ENCODE measurements around the gene ANKH. TPM values are rescaled to one million over a fixed set of nuclear protein-coding genes. Genes with fewer than 3 reads are reported as not detected.
"Not testable (repeated sequence)": the region's sequence is repeated elsewhere in the genome, so short reads cannot be mapped to it uniquely, and the experiment has no call there.

ANKH gene
- total RNA-seq, 8 experiments from 2014 or later: 4.6 to 57.0 (median 13.0) TPM

DNA sequence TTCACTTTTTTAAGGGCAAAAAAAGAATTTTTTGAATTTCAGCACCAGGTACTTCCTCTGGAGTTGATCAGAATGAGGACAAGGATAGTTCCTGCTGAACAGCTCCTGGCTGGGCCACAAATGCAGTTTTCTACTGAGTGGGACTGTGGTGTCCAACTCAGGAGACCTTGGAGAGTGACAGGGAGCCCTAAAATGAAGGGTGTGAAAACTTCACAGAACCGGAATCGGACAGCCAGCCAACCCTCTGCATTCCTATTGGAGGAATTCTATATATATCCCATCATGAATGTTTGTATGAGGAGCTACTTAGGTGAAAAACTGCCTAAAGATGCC is 40.6 kb downstream of the ANKH start:
- no peak for ATAC-seq (replicated peaks in 6 of 8)
- 80 to 100% (median 100%) methylated on average over 1 to 2 of the region's 2 CpGs; no CpG with 5 or more reads in 2 of the 10 experiments for WGBS, 10 experiments

DNA sequence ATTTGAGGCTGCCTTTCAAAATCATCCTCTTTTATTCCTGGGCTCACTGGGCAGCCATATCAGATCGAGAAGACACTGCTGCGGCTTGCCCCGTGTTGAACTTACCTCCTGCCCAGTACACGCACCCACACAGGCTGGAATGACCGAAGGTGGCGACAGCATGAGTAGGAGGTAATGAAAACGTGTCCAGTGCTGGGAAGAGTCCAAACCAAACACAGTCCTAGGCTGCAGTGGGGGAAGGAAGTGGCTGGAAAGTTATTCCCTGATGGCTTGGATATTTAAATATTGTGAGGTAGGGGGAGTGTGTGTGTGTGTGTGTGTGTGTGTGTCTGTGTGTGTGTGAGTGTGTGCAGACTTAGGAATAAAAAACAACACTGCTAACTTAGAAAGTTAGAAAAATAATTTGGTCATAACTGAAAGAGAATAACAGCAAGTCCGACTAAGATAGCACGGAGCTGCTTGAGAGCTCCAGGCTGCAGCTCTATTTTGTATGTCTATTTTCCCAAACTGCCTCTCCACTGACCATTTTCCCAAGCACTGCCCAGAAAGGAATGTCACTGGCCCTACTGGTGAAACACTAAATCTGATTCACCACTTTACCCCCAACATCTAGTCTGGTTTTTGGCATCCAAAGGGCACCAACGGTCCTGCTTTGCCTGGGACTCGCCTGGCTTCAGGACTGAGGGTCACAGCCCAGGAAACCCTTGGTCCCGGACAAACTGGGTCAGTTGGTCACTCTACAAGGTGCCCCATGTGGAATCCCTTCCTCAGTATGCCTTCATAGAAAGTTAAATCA is 41.2 kb downstream of the ANKH start:
- WGBS, 10 experiments: 30 to 100% (median 85%) methylated on average over 1 to 8 of the region's 12 CpGs
- in situ Hi-C loops (cut with MboI; ENCODE audit: low pct_unique_long_range_greater_than_20kb in 2 of 9, low sequenced_read_pairs in 9 of 9, unreplicated experiment in 9 of 9): no loop called here
- no peak for ATAC-seq (replicated peaks in 6 of 8)

More for the DNA sequence above, 40.6 kb downstream of the ANKH start:
- Histone ChIP-seq H3K4me1 (replicated peaks in 1 of 2) (no peaks in the 10 kb centered on the region), H3K27ac (no peak overlapping the region), H3K4me3 (no peak overlapping the region)
- in situ Hi-C loops (cut with MboI; ENCODE audit: low pct_unique_long_range_greater_than_20kb in 2 of 9, low sequenced_read_pairs in 9 of 9, unreplicated experiment in 9 of 9): no loop called here

DNA sequence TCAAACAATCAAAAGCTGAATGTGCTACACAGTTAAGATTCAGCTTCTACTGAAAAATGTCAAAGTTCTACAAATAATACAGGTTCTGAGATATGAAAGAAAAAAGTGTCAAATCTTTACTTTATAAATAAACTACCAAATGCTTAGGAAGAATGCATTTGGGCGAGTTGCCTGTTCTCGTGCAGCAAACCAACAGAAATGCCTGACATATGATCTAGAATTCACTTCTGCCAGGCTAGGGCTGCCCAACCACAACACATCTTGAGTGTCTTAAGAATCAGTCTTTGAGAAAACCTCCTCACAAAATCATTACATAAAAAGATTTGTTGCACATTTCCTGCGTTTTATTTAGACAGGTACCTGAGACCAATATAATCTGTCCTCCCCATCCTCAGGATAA is 42.2 kb downstream of the ANKH start:
- Histone ChIP-seq H3K4me3 (no peak overlapping the region), H3K27ac (no peak overlapping the region), H3K4me1 (replicated peaks in 1 of 2) (no peaks in the 10 kb centered on the region)
- in situ Hi-C loops (cut with MboI; ENCODE audit: low pct_unique_long_range_greater_than_20kb in 2 of 9, low sequenced_read_pairs in 9 of 9, unreplicated experiment in 9 of 9): no loop called here
- no peak for ATAC-seq (replicated peaks in 6 of 8)
- WGBS, 10 experiments: 89 to 100% (median 91%) methylated on average over 3 of the region's 3 CpGs; no CpG with 5 or more reads in 4 of the 10 experiments

More for the DNA sequence above, 41.2 kb downstream of the ANKH start:
- H3K4me3 ChIP-seq: no peak overlapping the region
- H3K27ac ChIP-seq: no peak overlapping the region
- H3K4me1 ChIP-seq (replicated peaks in 1 of 2): no peaks in the 10 kb centered on the region

DNA sequence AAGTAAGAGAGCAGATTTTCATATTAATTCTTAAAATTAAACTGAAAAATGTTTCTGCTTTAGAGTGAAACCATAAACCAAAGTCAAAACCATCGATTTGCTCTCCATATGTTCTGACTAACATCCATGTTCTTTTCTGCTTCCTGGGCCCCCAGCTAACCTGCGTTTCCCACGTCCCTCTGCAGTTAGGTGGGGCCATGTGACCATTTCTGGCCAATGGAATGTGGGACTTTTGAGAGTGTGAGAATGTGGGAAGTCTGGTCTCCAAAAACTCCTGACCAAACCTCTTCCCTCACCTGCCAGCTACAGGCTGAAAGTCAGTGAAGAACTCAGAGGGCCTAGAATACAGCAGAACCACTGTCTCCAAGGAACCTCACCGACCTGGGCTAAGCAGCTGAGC is 44.9 kb downstream of the ANKH start:
- no peak overlapping the region for H3K4me3 ChIP-seq

DNA sequence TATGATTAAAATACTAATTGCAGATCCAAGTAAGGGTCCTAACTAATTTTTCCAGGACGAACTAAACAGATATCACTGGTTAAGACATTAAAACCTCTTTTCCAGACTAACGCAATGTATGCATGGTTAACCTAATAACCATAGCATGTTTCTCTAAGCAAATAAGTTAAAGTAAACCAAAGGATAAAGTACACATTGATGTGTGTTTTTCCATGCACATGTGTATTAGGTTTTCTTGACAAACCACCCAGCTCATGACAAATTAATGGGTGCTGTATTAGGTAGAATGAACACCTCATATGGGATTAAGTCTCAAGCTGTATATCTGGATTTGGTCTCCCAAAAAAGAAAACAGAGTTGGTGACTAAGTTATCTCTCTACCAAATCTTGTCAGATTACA is 45.6 kb downstream of the ANKH start:
- Histone ChIP-seq H3K4me3 (no peak overlapping the region), H3K27ac (no peak overlapping the region), H3K4me1 (replicated peaks in 1 of 2) (peaks cover 0 to 13% of the 10 kb centered on the region in 2 donors)
- 69 to 100% (median 98%) methylated on average over 1 to 2 of the region's 2 CpGs; no CpG with 5 or more reads in 2 of the 10 experiments for WGBS, 10 experiments
- in situ Hi-C loops (cut with MboI; ENCODE audit: low pct_unique_long_range_greater_than_20kb in 2 of 9, low sequenced_read_pairs in 9 of 9, unreplicated experiment in 9 of 9): no loop called here
- no peak for ATAC-seq (replicated peaks in 6 of 8)

More for the DNA sequence above, 44.9 kb downstream of the ANKH start:
- in situ Hi-C loops (cut with MboI; ENCODE audit: low pct_unique_long_range_greater_than_20kb in 2 of 9, low sequenced_read_pairs in 9 of 9, unreplicated experiment in 9 of 9): no loop called here
- WGBS, 10 experiments: 14 to 90% (median 56%) methylated on average over 1 to 4 of the region's 4 CpGs; no CpG with 5 or more reads in 4 of the 10 experiments
- Histone ChIP-seq H3K27ac (no peak overlapping the region), H3K4me1 (replicated peaks in 1 of 2) (peaks cover 0 to 6% of the 10 kb centered on the region in 2 donors)
- ATAC-seq (replicated peaks in 6 of 8): no peak

DNA sequence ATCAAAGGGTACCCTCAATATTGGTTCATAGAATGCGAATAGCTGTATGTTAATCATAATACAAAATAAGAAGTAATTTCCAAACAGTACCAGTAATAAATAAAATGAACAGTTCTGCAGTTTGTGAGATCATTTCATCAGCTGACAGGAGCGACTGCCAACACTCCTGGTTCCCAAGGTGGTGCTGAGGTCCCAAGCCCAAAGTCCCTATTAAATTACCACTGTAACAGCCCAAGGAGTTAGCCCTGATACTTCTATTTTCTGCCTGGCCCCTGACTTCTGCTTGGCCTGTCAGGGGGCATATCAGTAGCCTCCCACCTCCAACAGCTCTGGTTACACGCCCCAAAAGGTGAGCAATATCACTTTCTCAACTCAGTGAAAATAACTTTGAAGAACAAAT is 47.1 kb downstream of the ANKH start:
- ATAC-seq (replicated peaks in 6 of 8): no peak
- in situ Hi-C loops (cut with MboI; ENCODE audit: low pct_unique_long_range_greater_than_20kb in 2 of 9, low sequenced_read_pairs in 9 of 9, unreplicated experiment in 9 of 9): no loop called here
- Histone ChIP-seq H3K27ac (no peak overlapping the region), H3K4me1 (replicated peaks in 1 of 2) (peaks cover 0 to 17% of the 10 kb centered on the region in 2 donors), H3K4me3 (no peak overlapping the region)
- 50 to 100% (median 94%) methylated on average over 1 to 3 of the region's 3 CpGs; no CpG with 5 or more reads in 2 of the 10 experiments for WGBS, 10 experiments

DNA sequence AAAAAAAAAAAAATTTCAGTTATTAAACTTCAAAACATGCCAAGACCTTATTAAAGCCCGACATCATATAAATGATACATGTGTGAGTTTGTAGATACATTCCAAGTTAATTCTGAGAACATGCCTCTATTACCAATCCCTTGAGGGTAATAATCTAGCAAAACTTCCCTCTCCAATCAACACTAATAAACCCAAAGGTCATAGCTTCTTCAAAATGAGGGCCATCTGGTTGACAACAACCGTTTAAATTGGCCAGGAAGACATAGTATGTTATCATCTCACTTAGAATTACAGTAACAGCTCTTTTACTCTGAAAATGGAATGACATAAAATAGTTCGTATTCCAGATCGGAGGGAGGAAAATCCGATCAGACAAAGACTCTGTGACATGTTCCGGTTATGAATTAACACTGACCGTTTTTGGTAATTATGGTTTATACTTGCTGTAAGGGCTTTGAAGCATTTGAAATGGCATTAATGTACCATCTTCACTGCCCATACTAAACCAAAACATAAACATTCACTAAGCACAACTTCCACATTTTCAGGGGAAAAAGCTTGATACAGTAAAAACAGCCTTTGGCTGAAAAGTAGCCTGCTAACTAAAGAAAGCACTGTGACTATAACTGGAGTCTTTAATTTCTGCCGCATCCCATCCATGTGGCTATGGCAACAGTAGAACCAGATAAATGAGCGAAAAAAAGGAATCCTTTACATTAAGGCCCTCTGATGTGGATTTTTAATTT is 50.3 kb downstream of the ANKH start:
- H3K4me3 ChIP-seq: no peak overlapping the region
- no peak overlapping the region for H3K27ac ChIP-seq
- in situ Hi-C loops (cut with MboI; ENCODE audit: low pct_unique_long_range_greater_than_20kb in 2 of 9, low sequenced_read_pairs in 9 of 9, unreplicated experiment in 9 of 9): no loop called here
- H3K4me1 ChIP-seq (replicated peaks in 1 of 2): peaks cover 0 to 17% of the 10 kb centered on the region in 2 donors
- 23 to 81% (median 68%) methylated on average over 2 to 9 of the region's 9 CpGs for WGBS, 10 experiments
- peak in 4 of 8 experiments; percentile 43 to 72 (median 52) for ATAC-seq (replicated peaks in 6 of 8)

DNA sequence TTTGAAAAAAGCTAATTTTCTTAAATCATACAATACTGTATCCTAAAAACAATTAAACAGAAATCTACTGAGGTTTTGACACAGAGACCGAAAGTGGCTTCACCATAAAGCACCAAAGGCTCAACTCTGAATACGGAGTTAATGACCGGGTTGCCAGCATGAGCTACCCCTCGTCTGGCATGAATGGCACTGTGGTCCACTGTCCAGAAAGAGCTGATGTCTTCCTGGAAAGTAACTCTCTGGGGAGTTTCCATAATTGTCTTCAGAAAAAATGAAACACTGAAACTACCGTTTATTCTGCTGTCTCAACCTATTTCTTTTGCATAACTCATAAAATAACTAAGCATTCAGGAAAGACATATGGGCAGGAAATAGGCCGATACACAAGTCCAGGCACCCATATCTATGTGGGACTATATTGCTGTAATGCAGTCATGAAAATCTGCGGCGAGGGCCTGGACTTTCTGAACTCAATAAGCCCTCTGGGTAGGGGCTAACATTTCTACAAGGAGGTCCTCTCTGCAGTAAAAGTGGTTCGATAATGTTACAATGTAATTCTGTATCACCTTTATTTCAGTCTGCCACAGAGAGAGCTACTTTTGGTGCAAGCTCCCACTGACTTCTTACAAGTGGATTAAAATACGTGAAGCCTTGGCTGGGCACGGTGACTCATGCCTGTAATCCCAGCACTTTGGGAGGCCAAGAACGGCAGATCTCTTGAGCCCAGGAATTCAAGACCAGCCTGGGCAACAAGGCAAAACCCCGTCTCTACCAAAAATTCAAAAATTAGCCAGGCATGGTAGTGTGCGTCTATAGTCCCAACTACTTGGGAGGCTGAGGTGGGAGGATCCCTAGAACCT is 52.4 kb downstream of the ANKH start:
- WGBS, 10 experiments: 38 to 100% (median 85%) methylated on average over 1 to 12 of the region's 14 CpGs; no CpG with 5 or more reads in 1 of the 10 experiments

DNA sequence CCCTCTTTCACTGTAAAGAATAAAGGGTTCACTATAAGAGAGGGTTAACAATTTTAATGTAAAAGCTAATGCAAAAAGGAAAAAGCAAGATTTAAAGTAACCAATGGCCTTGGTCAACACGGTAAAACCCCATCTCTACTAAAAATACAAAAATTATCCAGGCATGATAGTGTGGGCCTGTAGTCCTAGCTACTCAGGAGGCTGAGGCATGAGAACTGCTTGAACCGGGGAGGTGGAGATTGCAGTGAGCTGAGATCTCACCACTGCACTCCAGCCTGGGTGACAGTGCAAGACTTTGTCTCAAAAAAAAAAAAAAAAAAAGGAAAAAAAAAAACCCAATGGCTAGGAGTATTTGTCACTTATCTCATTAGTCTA is 53.8 kb downstream of the ANKH start:
- H3K27ac ChIP-seq; in situ Hi-C loops (cut with MboI; ENCODE audit: low pct_unique_long_range_greater_than_20kb in 2 of 9, low sequenced_read_pairs in 9 of 9, unreplicated experiment in 9 of 9); H3K4me3 ChIP-seq: not testable (repeated sequence)

More for the DNA sequence above, 52.4 kb downstream of the ANKH start:
- Histone ChIP-seq H3K27ac (no peak overlapping the region), H3K4me1 (replicated peaks in 1 of 2) (peaks cover 0 to 17% of the 10 kb centered on the region in 2 donors), H3K4me3 (no peak overlapping the region)
- in situ Hi-C loops (cut with MboI; ENCODE audit: low pct_unique_long_range_greater_than_20kb in 2 of 9, low sequenced_read_pairs in 9 of 9, unreplicated experiment in 9 of 9): no loop called here
- no peak for ATAC-seq (replicated peaks in 6 of 8)

DNA sequence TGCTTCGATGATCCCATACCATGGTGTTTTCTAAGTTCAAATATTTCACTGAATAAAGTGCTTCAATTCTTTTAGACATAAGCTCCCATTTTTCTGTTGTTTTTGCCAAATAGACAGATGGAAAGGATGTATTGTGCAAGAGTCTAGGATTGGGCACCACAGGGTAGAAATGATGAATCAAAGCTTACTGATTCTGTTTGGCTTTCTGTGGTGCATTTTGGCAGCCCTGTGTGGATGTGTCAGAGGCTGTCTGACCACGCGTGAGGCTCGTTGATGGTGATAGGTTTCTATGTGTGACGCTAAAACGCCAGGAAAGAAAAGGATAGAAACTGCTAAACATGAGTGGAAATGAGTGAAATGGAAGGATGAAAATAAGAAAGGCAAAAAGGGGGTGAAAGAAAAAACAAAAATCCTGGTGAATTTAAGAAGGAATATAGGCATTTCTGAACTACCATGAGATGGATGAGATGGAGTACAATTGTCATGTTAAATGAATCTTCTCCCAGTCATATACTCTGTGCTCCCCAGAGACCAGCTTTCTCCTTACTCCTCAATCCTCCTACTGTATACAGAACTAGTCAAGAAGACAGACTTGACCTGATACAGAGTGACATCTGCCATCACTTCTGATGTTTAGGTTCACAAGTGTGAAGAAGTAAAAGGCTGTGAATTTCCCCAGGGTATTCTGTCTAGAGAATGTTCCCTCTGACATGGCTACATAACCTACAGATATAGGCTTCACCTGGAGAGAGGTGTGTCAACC is 54.4 kb downstream of the ANKH start:
- no peak overlapping the region for H3K4me3 ChIP-seq
- ATAC-seq (replicated peaks in 6 of 8): peak in 2 of 8 experiments; percentile 32 to 84
- in situ Hi-C loops (cut with MboI; ENCODE audit: low pct_unique_long_range_greater_than_20kb in 2 of 9, low sequenced_read_pairs in 9 of 9, unreplicated experiment in 9 of 9): no loop called here
- WGBS, 10 experiments: 8 to 100% (median 89%) methylated on average over 1 to 6 of the region's 6 CpGs
- H3K27ac ChIP-seq: no peak overlapping the region
- H3K4me1 ChIP-seq (replicated peaks in 1 of 2): peaks cover 0 to 14% of the 10 kb centered on the region in 2 donors

More for the DNA sequence above, 53.8 kb downstream of the ANKH start:
- WGBS, 10 experiments: 71 to 100% (median 100%) methylated on average over 1 to 2 of the region's 2 CpGs; no CpG with 5 or more reads in 4 of the 10 experiments
- H3K4me1 ChIP-seq (replicated peaks in 1 of 2): peaks cover 0 to 17% of the 10 kb centered on the region in 2 donors
- ATAC-seq (replicated peaks in 6 of 8): not testable (repeated sequence)

DNA sequence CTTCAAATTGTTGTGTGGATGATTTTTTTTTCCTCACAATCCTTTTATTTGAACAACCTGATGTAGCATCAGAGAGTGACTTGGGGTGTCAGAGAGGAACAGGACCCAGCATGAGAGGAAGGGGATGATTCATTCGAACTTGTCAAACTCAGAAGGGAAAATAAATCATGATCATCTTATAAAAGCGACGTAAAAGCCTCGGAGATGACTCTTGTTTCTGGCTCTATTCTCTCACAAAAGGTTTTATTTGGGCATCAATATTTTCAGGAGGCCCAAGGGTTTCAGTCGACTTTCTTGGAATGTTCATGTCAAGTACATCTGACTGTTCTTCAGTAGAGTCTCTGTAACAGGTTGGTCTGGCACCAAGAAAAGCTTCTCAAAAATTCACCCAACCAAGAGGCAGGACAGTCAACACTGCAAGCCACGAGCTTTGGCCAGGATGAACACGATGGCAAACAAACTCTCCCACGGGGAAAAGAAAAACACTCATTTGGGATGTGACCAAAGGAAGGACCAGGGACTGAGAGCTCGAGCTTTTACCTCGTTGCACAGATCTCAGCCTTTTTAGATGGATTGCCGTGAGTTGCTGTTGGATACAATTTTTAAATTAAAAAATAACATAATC is 55.1 kb downstream of the ANKH start:
- H3K4me3 ChIP-seq: no peak overlapping the region
- no peak for ATAC-seq (replicated peaks in 6 of 8)
- peaks cover 0 to 13% of the 10 kb centered on the region in 2 donors for H3K4me1 ChIP-seq (replicated peaks in 1 of 2)
- no peak overlapping the region for H3K27ac ChIP-seq
- 25 to 100% (median 72%) methylated on average over 1 to 11 of the region's 11 CpGs for WGBS, 10 experiments
- in situ Hi-C loops (cut with MboI; ENCODE audit: low pct_unique_long_range_greater_than_20kb in 2 of 9, low sequenced_read_pairs in 9 of 9, unreplicated experiment in 9 of 9): no loop called here

DNA sequence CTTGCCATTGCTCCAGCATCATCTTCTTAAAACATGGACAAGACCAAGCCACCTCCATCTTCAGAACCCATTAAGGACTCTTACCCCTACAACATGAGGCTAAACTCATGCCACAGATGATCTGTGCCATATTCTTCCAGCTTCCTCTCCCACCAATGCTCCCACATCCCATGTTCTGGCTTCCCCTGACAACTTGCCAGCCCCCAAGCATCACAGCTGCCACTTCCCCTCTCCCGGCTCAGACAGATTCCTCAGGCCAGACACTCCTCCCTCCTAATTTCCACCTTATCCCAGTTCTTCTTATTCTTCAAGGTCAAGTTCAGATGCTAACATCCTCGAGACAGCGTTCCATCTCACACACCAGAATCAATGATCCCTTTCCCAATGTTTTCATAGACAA is 57.8 kb downstream of the ANKH start:
- Histone ChIP-seq H3K4me1 (replicated peaks in 1 of 2) (peaks cover 2 to 22% of the 10 kb centered on the region in 2 donors), H3K27ac (no peak overlapping the region), H3K4me3 (no peak overlapping the region)
- WGBS, 10 experiments: 80 to 100% (median 97%) methylated on average over 1 to 3 of the region's 3 CpGs; no CpG with 5 or more reads in 2 of the 10 experiments
- ATAC-seq (replicated peaks in 6 of 8): no peak
- in situ Hi-C loops (cut with MboI; ENCODE audit: low pct_unique_long_range_greater_than_20kb in 2 of 9, low sequenced_read_pairs in 9 of 9, unreplicated experiment in 9 of 9): no loop called here
